ENCODE data around the gene SLC6A7.

The SLC6A7 gene

GRCh38 chr5:150154618-150155128 lies 35.2 kb upstream of the SLC6A7 start:
- Histone ChIP-seq H3K4me2 (ENCODE audit: low read length) (no peak overlapping the region), H2AFZ (no peak overlapping the region), H3K36me3 (ENCODE audit: control insufficient read depth, insufficient read depth, low read length) (no peaks in the 10 kb centered on the region), H3K4me3 (ENCODE audit: low read depth, low read length) (no peak overlapping the region), H3K9me3 (ENCODE audit: control insufficient read depth, low read length) (no peaks in the 10 kb centered on the region), H3K79me2 (no peaks in the 10 kb centered on the region), H3K27ac (no peak overlapping the region), H3K4me1 (peaks cover 4% of the 10 kb centered on the region), H3K9ac (no peak overlapping the region), H3K27me3 (ENCODE audit: control insufficient read depth, insufficient read depth, low read length) (no peaks in the 10 kb centered on the region)
- TF ChIP-seq CTCF (IDR thresholded peaks at IDR 0.05), result no peak

- TF ChIP-seq CTCF (IDR thresholded peaks at IDR 0.05), result no peak
- no peak within 1 kb of the TSS for H3K4me2 ChIP-seq (ENCODE audit: low read length)
- no peak within 1 kb of the TSS for H3K9ac ChIP-seq
- H2AFZ ChIP-seq, result peak within 1 kb of the TSS; percentile 54
- H3K9me3 ChIP-seq (ENCODE audit: control insufficient read depth, low read length), result no peaks in the 10 kb centered on the region
- no peaks in the 10 kb centered on the region for H3K27me3 ChIP-seq (ENCODE audit: control insufficient read depth, insufficient read depth, low read length)
- H3K36me3 ChIP-seq (ENCODE audit: control insufficient read depth, insufficient read depth, low read length), result no peaks in the 10 kb centered on the region
- peak within 1 kb of the TSS; percentile 49 for H3K27ac ChIP-seq
- H3K4me1 ChIP-seq, result peaks cover 4% of the 10 kb centered on the region
- H3K4me3 ChIP-seq (ENCODE audit: low read depth, low read length), result no peak within 1 kb of the TSS
- no peaks in the 10 kb centered on the region for H3K79me2 ChIP-seq
Measured at GRCh38 chr5:150155258-150156026, 34.4 kb upstream of the SLC6A7 start, which contains the start of gene PDGFRB. PDGFRB (minus strand) TSS chr5:150155845; CDS start chr5:150137047, 18,798 bp downstream.

- no peak for TF ChIP-seq CTCF (IDR thresholded peaks at IDR 0.05)
- Histone ChIP-seq H3K4me2 (ENCODE audit: low read length) (no peak overlapping the region), H3K4me3 (ENCODE audit: low read depth, low read length) (no peak overlapping the region), H3K79me2 (no peaks in the 10 kb centered on the region), H3K9ac (no peak overlapping the region), H3K27ac (peak overlapping the region; percentile 49), H3K4me1 (peaks cover 4% of the 10 kb centered on the region), H3K36me3 (ENCODE audit: control insufficient read depth, insufficient read depth, low read length) (no peaks in the 10 kb centered on the region), H2AFZ (peak overlapping the region; percentile 54), H3K27me3 (ENCODE audit: control insufficient read depth, insufficient read depth, low read length) (no peaks in the 10 kb centered on the region), H3K9me3 (ENCODE audit: control insufficient read depth, low read length) (no peaks in the 10 kb centered on the region)
Measured at GRCh38 chr5:150156027-150156368, 33.9 kb upstream of the SLC6A7 start.

GRCh38 chr5:150156540-150156939 lies 33.3 kb upstream of the SLC6A7 start:
- H3K4me2 ChIP-seq (ENCODE audit: low read length), result no peak overlapping the region
- H3K79me2 ChIP-seq, result no peaks in the 10 kb centered on the region
- peak overlapping the region; percentile 49 for H3K27ac ChIP-seq
- peaks cover 4% of the 10 kb centered on the region for H3K4me1 ChIP-seq
- H3K27me3 ChIP-seq (ENCODE audit: control insufficient read depth, insufficient read depth, low read length), result no peaks in the 10 kb centered on the region
- no peak overlapping the region for H3K4me3 ChIP-seq (ENCODE audit: low read depth, low read length)
- no peak overlapping the region for H3K9ac ChIP-seq
- no peak overlapping the region for H2AFZ ChIP-seq
- H3K36me3 ChIP-seq (ENCODE audit: control insufficient read depth, insufficient read depth, low read length), result no peaks in the 10 kb centered on the region
- no peaks in the 10 kb centered on the region for H3K9me3 ChIP-seq (ENCODE audit: control insufficient read depth, low read length)
- no peak for TF ChIP-seq CTCF (IDR thresholded peaks at IDR 0.05)

- H2AFZ ChIP-seq, result no peak overlapping the region
Measured at GRCh38 chr5:150157168-150157567, 32.7 kb upstream of the SLC6A7 start.

More at GRCh38 chr5:150157168-150157567, 32.7 kb upstream of the SLC6A7 start:
- Histone ChIP-seq H3K4me1 (peaks cover 4% of the 10 kb centered on the region), H3K27ac (no peak overlapping the region), H3K9me3 (ENCODE audit: control insufficient read depth, low read length) (no peaks in the 10 kb centered on the region), H3K4me2 (ENCODE audit: low read length) (no peak overlapping the region), H3K79me2 (no peaks in the 10 kb centered on the region), H3K27me3 (ENCODE audit: control insufficient read depth, insufficient read depth, low read length) (no peaks in the 10 kb centered on the region), H3K4me3 (ENCODE audit: low read depth, low read length) (no peak overlapping the region), H3K36me3 (ENCODE audit: control insufficient read depth, insufficient read depth, low read length) (no peaks in the 10 kb centered on the region), H3K9ac (no peak overlapping the region)
- no peak for TF ChIP-seq CTCF (IDR thresholded peaks at IDR 0.05)

All from parathyroid adenoma (tissue), 2 donors.